Endodermal cell (in vitro differentiated cells): ENCODE measurements around the gene BET1. TPM values are rescaled to one million over a fixed set of nuclear protein-coding genes. Genes with fewer than 3 reads are reported as not detected.

Source experiments
- DNase-seq: peaks from one replicate; pipeline ENCODE4 v3.0.0-alpha.2; 2017
- H3K27ac ChIP-seq: 2 replicates; pipeline ENCODE4 v1.5.1; 2013; ENCODE audit warnings: mild to moderate bottlenecking, low read depth, low read length, moderate library complexity
- H3K27me3 ChIP-seq: 2 replicates; pipeline ENCODE4 v1.6.1; 2013; ENCODE audit warnings: mild to moderate bottlenecking, low read length, moderate library complexity; ENCODE audit not compliant: insufficient read depth, control insufficient read depth, poor library complexity, severe bottlenecking
- H3K36me3 ChIP-seq: 2 replicates; pipeline ENCODE4 v1.7.0; 2013; ENCODE audit warnings: mild to moderate bottlenecking, low read length, moderate library complexity; ENCODE audit not compliant: control insufficient read depth, insufficient read depth
- H3K4me1 ChIP-seq: one replicate; pipeline ENCODE4 v1.7.0; 2013; ENCODE audit warnings: low read length; ENCODE audit not compliant: control insufficient read depth, insufficient read depth
- H3K4me3 ChIP-seq: 2 replicates; pipeline ENCODE4 v1.5.1; 2013; ENCODE audit warnings: mild to moderate bottlenecking, low read length, moderate library complexity
- H3K9ac ChIP-seq: 2 replicates; pipeline ENCODE4 v1.6.1; 2013; ENCODE audit warnings: mild to moderate bottlenecking, low read length, moderate library complexity; ENCODE audit not compliant: poor library complexity, severe bottlenecking; ENCODE audit errors: extremely low read depth
- H3K9me3 ChIP-seq: 2 replicates; pipeline ENCODE4 v1.6.1; 2013; ENCODE audit warnings: mild to moderate bottlenecking, low read length, moderate library complexity; ENCODE audit not compliant: control insufficient read depth
- H3K27ac Mint-ChIP-seq: 2 replicates; pipeline ENCODE4 v1.8.0; 2020; ENCODE audit warnings: mixed read lengths
- H3K27me3 Mint-ChIP-seq: 2 replicates; pipeline ENCODE4 v1.8.0; 2021; ENCODE audit warnings: mild to moderate bottlenecking, mixed read lengths; ENCODE audit not compliant: insufficient read depth
- H3K36me3 Mint-ChIP-seq: 2 replicates; pipeline ENCODE4 v1.8.0; 2020; ENCODE audit warnings: low read depth, mixed read lengths
- H3K4me1 Mint-ChIP-seq: 2 replicates; pipeline ENCODE4 v1.8.0; 2020; ENCODE audit warnings: mixed read lengths
- H3K4me3 Mint-ChIP-seq: 2 replicates; pipeline ENCODE4 v1.8.0; 2020; ENCODE audit warnings: mild to moderate bottlenecking, moderate library complexity, mixed read lengths
- H3K9me3 Mint-ChIP-seq: 2 replicates; pipeline ENCODE4 v1.8.0; 2020; ENCODE audit warnings: mild to moderate bottlenecking, mixed read lengths
- WGBS, 2 experiments: methylation state at CpG; one replicate each; pipeline versions ENCODE4 v1.1.5 to v1.1.7; 2013; ENCODE audit warnings: missing lambda C conversion rate in 2 of 2, mixed read lengths in 1 of 2; ENCODE audit not compliant: insufficient coverage in 1 of 2, insufficient read length in 1 of 2; 5-methylcytosine and 5-hydroxymethylcytosine counted together
- total RNA-seq, 2 donors: library from RNA; stranded (reverse); fragmentation: NEBNext Ultra II Directional in 1 of 2; extraction: Animal tissue kit (Norgen Biotek cat#: 25700) in 1 of 2; gene quantifications; 2 replicates in 1 of 2; 3 replicates in 1 of 2; pipeline ENCODE4 v1.2.1, GENCODE V29; 2021
- TF ChIP-seq, protein P1 (sequence below): fragments of 200-600 bp; sonication (generic); conservative IDR thresholded peaks from 2 replicates; pipeline ENCODE4 v1.5.0; 2021; ENCODE audit warnings: antibody characterized with exemption, mild to moderate bottlenecking

The BET1 gene
- total RNA-seq, 2 donors from 2014 or later: 27.6 to 36.3 TPM

- no peak for DNase-seq
- Histone ChIP-seq H3K27me3 (no peaks in the 10 kb centered on the region), H3K36me3 (no peaks in the 10 kb centered on the region), H3K9ac (no peak overlapping the region), H3K4me3 (no peak overlapping the region), H3K4me1 (peaks cover 5% of the 10 kb centered on the region), H3K27ac (no peak overlapping the region), H3K9me3 (no peaks in the 10 kb centered on the region)
- Mint-ChIP-seq H3K4me1 (peaks cover 13% of the 10 kb centered on the region), H3K9me3 (no peaks in the 10 kb centered on the region), H3K4me3 (no peak overlapping the region), H3K27me3 (no peaks in the 10 kb centered on the region), H3K27ac (no peak overlapping the region), H3K36me3 (no peaks in the 10 kb centered on the region)
- WGBS, 2 experiments: 94 to 100% methylated on average over 1 to 2 of the region's 2 CpGs
- TF ChIP-seq, protein P1, sequence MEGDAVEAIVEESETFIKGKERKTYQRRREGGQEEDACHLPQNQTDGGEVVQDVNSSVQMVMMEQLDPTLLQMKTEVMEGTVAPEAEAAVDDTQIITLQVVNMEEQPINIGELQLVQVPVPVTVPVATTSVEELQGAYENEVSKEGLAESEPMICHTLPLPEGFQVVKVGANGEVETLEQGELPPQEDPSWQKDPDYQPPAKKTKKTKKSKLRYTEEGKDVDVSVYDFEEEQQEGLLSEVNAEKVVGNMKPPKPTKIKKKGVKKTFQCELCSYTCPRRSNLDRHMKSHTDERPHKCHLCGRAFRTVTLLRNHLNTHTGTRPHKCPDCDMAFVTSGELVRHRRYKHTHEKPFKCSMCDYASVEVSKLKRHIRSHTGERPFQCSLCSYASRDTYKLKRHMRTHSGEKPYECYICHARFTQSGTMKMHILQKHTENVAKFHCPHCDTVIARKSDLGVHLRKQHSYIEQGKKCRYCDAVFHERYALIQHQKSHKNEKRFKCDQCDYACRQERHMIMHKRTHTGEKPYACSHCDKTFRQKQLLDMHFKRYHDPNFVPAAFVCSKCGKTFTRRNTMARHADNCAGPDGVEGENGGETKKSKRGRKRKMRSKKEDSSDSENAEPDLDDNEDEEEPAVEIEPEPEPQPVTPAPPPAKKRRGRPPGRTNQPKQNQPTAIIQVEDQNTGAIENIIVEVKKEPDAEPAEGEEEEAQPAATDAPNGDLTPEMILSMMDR: no peak
Observed at GRCh38 chr7:94031865-94032264, 27.7 kb upstream of the BET1 start.

DNA sequence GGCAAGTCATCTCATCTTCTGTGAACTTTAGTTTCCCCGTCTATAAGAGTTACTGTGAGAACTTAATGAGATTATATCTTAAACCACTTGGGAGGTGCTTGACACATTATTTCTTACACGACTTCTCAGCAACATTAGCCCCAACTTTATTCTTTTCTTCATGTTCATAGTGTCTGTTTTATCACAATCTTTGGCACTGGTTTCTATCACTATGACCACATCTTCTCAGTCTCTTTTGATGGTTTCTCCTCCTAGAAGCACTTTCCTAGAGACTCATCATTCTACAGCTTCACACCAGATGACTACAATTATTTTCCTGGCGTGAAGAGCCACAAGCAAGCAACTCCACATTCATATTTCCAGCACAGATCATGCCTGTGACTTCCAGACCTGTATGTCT, 26.5 kb upstream of the BET1 start:
- Histone ChIP-seq H3K27me3 (no peaks in the 10 kb centered on the region), H3K36me3 (no peaks in the 10 kb centered on the region), H3K27ac (no peak overlapping the region), H3K9ac (no peak overlapping the region), H3K4me3 (no peak overlapping the region), H3K4me1 (peaks cover 4% of the 10 kb centered on the region), H3K9me3 (no peaks in the 10 kb centered on the region)
- TF ChIP-seq, protein P1: no peak
- no peak overlapping the region for H3K27ac Mint-ChIP-seq
- H3K36me3 Mint-ChIP-seq: no peaks in the 10 kb centered on the region
- H3K27me3 Mint-ChIP-seq: no peaks in the 10 kb centered on the region
- DNase-seq: no peak
- WGBS, 2 experiments: 79 to 91% methylated on average over 3 of the region's 3 CpGs
- H3K4me3 Mint-ChIP-seq: no peak overlapping the region
- H3K9me3 Mint-ChIP-seq: no peaks in the 10 kb centered on the region
- peaks cover 9% of the 10 kb centered on the region for H3K4me1 Mint-ChIP-seq

- H3K4me1 Mint-ChIP-seq: peaks cover 9% of the 10 kb centered on the region
- no peaks in the 10 kb centered on the region for H3K36me3 Mint-ChIP-seq
- H3K4me3 Mint-ChIP-seq: no peak overlapping the region
- H3K9ac ChIP-seq: no peak overlapping the region
- H3K4me3 ChIP-seq: no peak overlapping the region
- DNase-seq: no peak
- no peaks in the 10 kb centered on the region for H3K27me3 ChIP-seq
- TF ChIP-seq, protein P1: no peak
- H3K27ac Mint-ChIP-seq: no peak overlapping the region
- no peaks in the 10 kb centered on the region for H3K9me3 Mint-ChIP-seq
- no peaks in the 10 kb centered on the region for H3K36me3 ChIP-seq
- H3K27me3 Mint-ChIP-seq: no peaks in the 10 kb centered on the region
- 60% methylated on average over 1 of the region's 3 CpGs; no CpG with 5 or more reads in 1 of the 2 experiments for WGBS, 2 experiments
- peaks cover 4% of the 10 kb centered on the region for H3K4me1 ChIP-seq
- H3K27ac ChIP-seq: no peak overlapping the region
- no peaks in the 10 kb centered on the region for H3K9me3 ChIP-seq
Observed at GRCh38 chr7:94029976-94030375, 25.8 kb upstream of the BET1 start.
